Measurements from ENCODE around the gene IFFO2. TPM values are rescaled to one million over a fixed set of nuclear protein-coding genes. Genes with fewer than 3 reads are reported as not detected.

The IFFO2 gene
- total and polyA plus RNA-seq, 4 donors = 3.9 to 34.7 (median 13.5) TPM

DNA sequence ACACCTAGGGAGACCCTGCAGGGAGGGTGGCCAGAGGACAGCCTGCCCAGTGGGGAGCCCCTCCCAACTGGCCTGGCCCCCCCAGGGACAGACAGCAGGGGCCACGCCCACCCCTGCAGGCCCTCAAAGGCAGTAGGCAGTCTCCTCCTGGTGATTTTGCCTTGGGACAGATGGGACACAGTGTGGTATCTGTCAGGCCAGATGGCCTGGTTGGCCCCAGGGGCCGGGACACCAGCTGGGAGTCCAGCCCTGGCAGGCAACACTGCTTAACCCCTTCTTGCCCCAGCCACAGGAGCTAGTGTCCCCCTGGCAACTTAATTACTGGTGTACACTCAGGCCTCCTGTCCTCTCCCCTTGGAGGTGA, 17.8 kb downstream of the IFFO2 start:
- WGBS, 2 donors = 43 to 45% methylated on average over 2 of the region's 2 CpGs
- Histone ChIP-seq H3K27me3 (ENCODE audit: control insufficient read depth in 1 of 2, insufficient read depth in 2 of 2, low read length in 1 of 2) (no peaks in the 10 kb centered on the region), H3K9me3 (ENCODE audit: control insufficient read depth, low read length) (no peaks in the 10 kb centered on the region), H3K4me3 (ENCODE audit: low read length in 2 of 2) (no peak overlapping the region), H3K27ac (ENCODE audit: low read depth in 1 of 2, low read length in 2 of 2) (no peak overlapping the region), H3K4me1 (ENCODE audit: control insufficient read depth in 1 of 2, insufficient read depth in 2 of 2, low read length in 2 of 2) (peaks cover 0 to 7% of the 10 kb centered on the region in 2 donors), H3K36me3 (ENCODE audit: control insufficient read depth in 1 of 2, insufficient read depth in 2 of 2, low read length in 1 of 2) (no peaks in the 10 kb centered on the region)
- intact Hi-C loops (cut with DNase I) = no loop called here
- ATAC-seq (ENCODE audit: low FRiP score) (peak; percentile 27), DNase-seq (no peak)

GRCh38 chr1:18938008-18938706, 18.3 kb downstream of the IFFO2 start:
- ATAC-seq (ENCODE audit: low FRiP score) (peak; percentile 4), DNase-seq (no peak)
- no peak overlapping the region for H3K27ac ChIP-seq (ENCODE audit: low read depth in 1 of 2, low read length in 2 of 2)
- no peaks in the 10 kb centered on the region for H3K27me3 ChIP-seq (ENCODE audit: control insufficient read depth in 1 of 2, insufficient read depth in 2 of 2, low read length in 1 of 2)
- intact Hi-C loops (cut with DNase I) = no loop called here
- H3K9me3 ChIP-seq (ENCODE audit: control insufficient read depth, low read length) = no peaks in the 10 kb centered on the region
- no peak overlapping the region for H3K4me3 ChIP-seq (ENCODE audit: low read length in 2 of 2)
- 83 to 85% methylated on average over 14 of the region's 14 CpGs for WGBS, 2 donors
- H3K36me3 ChIP-seq (ENCODE audit: control insufficient read depth in 1 of 2, insufficient read depth in 2 of 2, low read length in 1 of 2) = no peaks in the 10 kb centered on the region
- H3K4me1 ChIP-seq (ENCODE audit: control insufficient read depth in 1 of 2, insufficient read depth in 2 of 2, low read length in 2 of 2) = peaks cover 0 to 7% of the 10 kb centered on the region in 2 donors

DNA sequence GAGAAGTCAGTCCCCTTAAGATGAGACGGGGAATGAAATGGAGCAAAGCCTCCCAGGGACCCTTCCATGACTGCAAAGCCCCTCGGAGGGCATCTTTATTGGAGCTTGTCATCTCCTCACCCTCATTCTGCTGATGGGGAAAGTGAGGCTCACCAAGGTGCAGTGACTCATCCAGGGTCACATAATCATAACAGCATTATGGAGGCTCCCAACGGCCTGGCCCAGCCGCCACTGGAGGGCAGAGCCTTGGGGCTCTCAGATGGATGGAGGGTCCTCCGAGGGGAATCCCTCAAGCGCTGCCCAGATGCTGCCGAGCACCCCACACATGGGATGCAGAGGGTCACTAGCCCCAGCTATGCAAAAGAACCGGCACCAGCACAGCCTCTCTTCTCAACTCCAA, 18.9 kb downstream of the IFFO2 start:
- no peaks in the 10 kb centered on the region for H3K9me3 ChIP-seq (ENCODE audit: control insufficient read depth, low read length)
- H3K36me3 ChIP-seq (ENCODE audit: control insufficient read depth in 1 of 2, insufficient read depth in 2 of 2, low read length in 1 of 2) = no peaks in the 10 kb centered on the region
- intact Hi-C loops (cut with DNase I) = no loop called here
- H3K27ac ChIP-seq (ENCODE audit: low read depth in 1 of 2, low read length in 2 of 2) = no peak overlapping the region
- ATAC-seq (ENCODE audit: low FRiP score) (no peak), DNase-seq (no peak)
- WGBS, 2 donors = 86 to 90% methylated on average over 8 of the region's 8 CpGs
- H3K4me1 ChIP-seq (ENCODE audit: control insufficient read depth in 1 of 2, insufficient read depth in 2 of 2, low read length in 2 of 2) = peaks cover 0 to 7% of the 10 kb centered on the region in 2 donors
- H3K27me3 ChIP-seq (ENCODE audit: control insufficient read depth in 1 of 2, insufficient read depth in 2 of 2, low read length in 1 of 2) = no peaks in the 10 kb centered on the region
- no peak overlapping the region for H3K4me3 ChIP-seq (ENCODE audit: low read length in 2 of 2)

DNA sequence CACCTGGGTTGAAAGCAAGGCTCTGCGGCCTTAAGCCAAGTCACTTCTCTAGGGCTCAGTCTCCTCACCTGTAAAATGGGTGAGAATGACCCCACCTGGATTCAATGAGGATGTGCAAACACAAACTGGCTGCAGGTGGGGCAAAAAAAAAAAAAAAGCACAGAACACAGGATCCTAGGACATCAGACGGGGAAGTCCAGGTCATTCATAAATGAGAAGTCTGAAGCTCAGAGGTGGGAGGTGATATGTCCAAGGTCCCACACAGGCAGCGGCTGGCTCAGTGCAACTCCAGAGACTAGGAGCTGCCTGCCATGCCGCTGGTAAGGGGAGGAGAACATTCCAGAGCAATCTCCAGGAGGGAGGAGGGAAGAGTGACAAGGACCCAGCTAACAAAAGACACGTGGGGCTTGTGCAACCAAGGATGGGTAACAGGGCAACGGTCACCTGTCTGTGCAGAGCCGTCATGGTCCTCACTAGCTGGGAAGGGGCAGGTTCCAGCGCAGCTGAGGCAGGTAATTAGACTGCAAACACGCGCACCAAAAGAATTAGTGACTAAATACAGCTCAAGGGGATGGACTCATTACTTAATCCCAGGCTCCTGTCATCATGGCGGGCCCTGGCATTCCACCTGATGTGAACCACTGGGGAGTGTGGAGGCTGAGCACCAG, 19.5 kb downstream of the IFFO2 start:
- Histone ChIP-seq H3K4me3 (ENCODE audit: low read length in 2 of 2) (no peak overlapping the region), H3K36me3 (ENCODE audit: control insufficient read depth in 1 of 2, insufficient read depth in 2 of 2, low read length in 1 of 2) (no peaks in the 10 kb centered on the region), H3K27ac (ENCODE audit: low read depth in 1 of 2, low read length in 2 of 2) (no peak overlapping the region), H3K4me1 (ENCODE audit: control insufficient read depth in 1 of 2, insufficient read depth in 2 of 2, low read length in 2 of 2) (peaks cover 0 to 7% of the 10 kb centered on the region in 2 donors), H3K9me3 (ENCODE audit: control insufficient read depth, low read length) (no peaks in the 10 kb centered on the region), H3K27me3 (ENCODE audit: control insufficient read depth in 1 of 2, insufficient read depth in 2 of 2, low read length in 1 of 2) (no peaks in the 10 kb centered on the region)
- DNase-seq (no peak), ATAC-seq (ENCODE audit: low FRiP score) (no peak)
- 80 to 82% methylated on average over 11 of the region's 11 CpGs for WGBS, 2 donors
- intact Hi-C loops (cut with DNase I) = no loop called here

- Histone ChIP-seq H3K9me3 (ENCODE audit: control insufficient read depth, low read length) (no peaks in the 10 kb centered on the region), H3K27ac (ENCODE audit: low read depth in 1 of 2, low read length in 2 of 2) (no peak overlapping the region), H3K4me3 (ENCODE audit: low read length in 2 of 2) (no peak overlapping the region), H3K4me1 (ENCODE audit: control insufficient read depth in 1 of 2, insufficient read depth in 2 of 2, low read length in 2 of 2) (peaks cover 0 to 7% of the 10 kb centered on the region in 2 donors), H3K27me3 (ENCODE audit: control insufficient read depth in 1 of 2, insufficient read depth in 2 of 2, low read length in 1 of 2) (no peaks in the 10 kb centered on the region), H3K36me3 (ENCODE audit: control insufficient read depth in 1 of 2, insufficient read depth in 2 of 2, low read length in 1 of 2) (no peaks in the 10 kb centered on the region)
- intact Hi-C loops (cut with DNase I) = no loop called here
- WGBS, 2 donors = 39 to 55% methylated on average over 3 of the region's 3 CpGs
- ATAC-seq (ENCODE audit: low FRiP score) (no peak), DNase-seq (no peak)
Observed at GRCh38 chr1:18936471-18936813, 20.0 kb downstream of the IFFO2 start.

GRCh38 chr1:18934205-18935000, 22.1 kb downstream of the IFFO2 start:
- Histone ChIP-seq H3K4me1 (ENCODE audit: control insufficient read depth in 1 of 2, insufficient read depth in 2 of 2, low read length in 2 of 2) (no peaks in the 10 kb centered on the region), H3K4me3 (ENCODE audit: low read length in 2 of 2) (no peak overlapping the region), H3K27ac (ENCODE audit: low read depth in 1 of 2, low read length in 2 of 2) (no peak overlapping the region), H3K9me3 (ENCODE audit: control insufficient read depth, low read length) (no peaks in the 10 kb centered on the region), H3K27me3 (ENCODE audit: control insufficient read depth in 1 of 2, insufficient read depth in 2 of 2, low read length in 1 of 2) (no peaks in the 10 kb centered on the region), H3K36me3 (ENCODE audit: control insufficient read depth in 1 of 2, insufficient read depth in 2 of 2, low read length in 1 of 2) (no peaks in the 10 kb centered on the region)
- 84 to 89% methylated on average over 14 of the region's 14 CpGs for WGBS, 2 donors
- intact Hi-C loops (cut with DNase I) = no loop called here
- DNase-seq (no peak), ATAC-seq (ENCODE audit: low FRiP score) (no peak)

GRCh38 chr1:18932879-18933278, 23.6 kb downstream of the IFFO2 start:
- 40 to 46% methylated on average over 7 of the region's 7 CpGs for WGBS, 2 donors
- ATAC-seq (ENCODE audit: low FRiP score) (no peak), DNase-seq (no peak)
- peak overlapping the region in 1 of 2 donors; percentile 42 for H3K27ac ChIP-seq (ENCODE audit: low read depth in 1 of 2, low read length in 2 of 2)
- H3K36me3 ChIP-seq (ENCODE audit: control insufficient read depth in 1 of 2, insufficient read depth in 2 of 2, low read length in 1 of 2) = no peaks in the 10 kb centered on the region
- H3K4me3 ChIP-seq (ENCODE audit: low read length in 2 of 2) = no peak overlapping the region
- intact Hi-C loops (cut with DNase I) = no loop called here
- no peaks in the 10 kb centered on the region for H3K4me1 ChIP-seq (ENCODE audit: control insufficient read depth in 1 of 2, insufficient read depth in 2 of 2, low read length in 2 of 2)
- no peaks in the 10 kb centered on the region for H3K27me3 ChIP-seq (ENCODE audit: control insufficient read depth in 1 of 2, insufficient read depth in 2 of 2, low read length in 1 of 2)
- H3K9me3 ChIP-seq (ENCODE audit: control insufficient read depth, low read length) = no peaks in the 10 kb centered on the region

- no peaks in the 10 kb centered on the region for H3K9me3 ChIP-seq (ENCODE audit: control insufficient read depth, low read length)
- no peak overlapping the region for H3K27ac ChIP-seq (ENCODE audit: low read depth in 1 of 2, low read length in 2 of 2)
- H3K4me1 ChIP-seq (ENCODE audit: control insufficient read depth in 1 of 2, insufficient read depth in 2 of 2, low read length in 2 of 2) = no peaks in the 10 kb centered on the region
Observed at GRCh38 chr1:18932387-18932786, 24.1 kb downstream of the IFFO2 start.

More at GRCh38 chr1:18932387-18932786, 24.1 kb downstream of the IFFO2 start:
- H3K36me3 ChIP-seq (ENCODE audit: control insufficient read depth in 1 of 2, insufficient read depth in 2 of 2, low read length in 1 of 2) = no peaks in the 10 kb centered on the region
- WGBS, 2 donors = 57 to 58% methylated on average over 5 of the region's 5 CpGs
- H3K27me3 ChIP-seq (ENCODE audit: control insufficient read depth in 1 of 2, insufficient read depth in 2 of 2, low read length in 1 of 2) = no peaks in the 10 kb centered on the region
- intact Hi-C loops (cut with DNase I) = no loop called here
- no peak for DNase-seq
- H3K4me3 ChIP-seq (ENCODE audit: low read length in 2 of 2) = no peak overlapping the region
- no peak for ATAC-seq (ENCODE audit: low FRiP score)
